GM18505 (cell line): ENCODE measurements around the gene SPON2.
A peak's percentile ranks its signal among the peaks of the same experiment; 100 is the strongest.

ENCODE experiments used
- ATAC-seq: cut with Tn5 transposase; IDR thresholded peaks from one replicate; pipeline ENCODE4 v1.9.1; 2021; ENCODE audit not compliant: unreplicated experiment
- POLR2A ChIP-seq: IDR thresholded peaks from 4 replicates; pipeline ENCODE4 v1.6.1; 2011; ENCODE audit warnings: borderline replicate concordance; ENCODE audit not compliant: insufficient read depth, insufficient read length; ENCODE audit errors: extremely low read depth

SPON2 gene

DNA sequence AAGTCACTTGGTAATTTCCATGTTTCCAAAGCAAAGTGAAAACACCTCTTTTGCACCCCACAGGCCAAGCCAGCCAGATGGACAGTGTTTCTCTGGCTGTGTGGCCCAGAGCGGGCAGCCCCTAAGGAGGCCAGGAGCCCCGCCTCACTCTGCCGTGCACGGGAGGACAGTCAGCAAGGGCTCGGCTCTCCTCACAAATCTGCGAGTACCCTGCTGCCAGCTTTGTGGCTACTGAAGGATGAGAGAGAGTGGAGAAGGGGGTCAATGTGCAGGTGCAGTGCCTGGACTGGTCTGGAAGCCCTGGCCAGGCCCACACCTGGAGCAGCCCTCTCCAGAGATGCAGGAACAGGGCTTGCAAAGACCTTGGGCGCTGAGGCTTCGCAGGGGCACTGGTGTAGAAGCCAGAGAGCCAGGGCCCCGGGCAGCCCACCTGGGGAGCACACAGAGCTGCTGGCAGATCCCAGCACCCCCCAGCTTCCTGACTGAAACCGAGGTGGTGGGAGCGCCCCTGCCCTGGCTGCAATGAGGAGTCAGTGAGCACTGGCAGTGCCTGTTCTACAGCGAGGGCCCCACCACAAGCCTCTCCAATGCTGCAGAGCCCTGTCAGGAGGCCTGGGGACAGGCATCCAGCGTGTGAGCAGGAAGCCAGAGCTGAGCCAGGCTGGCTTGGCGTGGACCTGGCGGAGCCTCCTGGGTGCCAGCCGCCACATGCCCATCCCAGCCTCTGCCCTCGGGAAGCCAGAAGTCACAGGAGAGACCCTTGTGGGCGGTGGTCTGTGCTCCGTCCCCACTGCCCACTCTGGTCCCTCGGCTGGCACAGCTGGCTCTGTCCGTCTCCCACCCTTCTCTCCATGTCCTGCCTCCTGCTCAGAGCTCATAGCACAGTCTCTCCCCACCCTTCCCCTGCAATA is 3.9 kb downstream of the SPON2 start:
- TF ChIP-seq POLR2A = no peak
- ATAC-seq = no peak

DNA sequence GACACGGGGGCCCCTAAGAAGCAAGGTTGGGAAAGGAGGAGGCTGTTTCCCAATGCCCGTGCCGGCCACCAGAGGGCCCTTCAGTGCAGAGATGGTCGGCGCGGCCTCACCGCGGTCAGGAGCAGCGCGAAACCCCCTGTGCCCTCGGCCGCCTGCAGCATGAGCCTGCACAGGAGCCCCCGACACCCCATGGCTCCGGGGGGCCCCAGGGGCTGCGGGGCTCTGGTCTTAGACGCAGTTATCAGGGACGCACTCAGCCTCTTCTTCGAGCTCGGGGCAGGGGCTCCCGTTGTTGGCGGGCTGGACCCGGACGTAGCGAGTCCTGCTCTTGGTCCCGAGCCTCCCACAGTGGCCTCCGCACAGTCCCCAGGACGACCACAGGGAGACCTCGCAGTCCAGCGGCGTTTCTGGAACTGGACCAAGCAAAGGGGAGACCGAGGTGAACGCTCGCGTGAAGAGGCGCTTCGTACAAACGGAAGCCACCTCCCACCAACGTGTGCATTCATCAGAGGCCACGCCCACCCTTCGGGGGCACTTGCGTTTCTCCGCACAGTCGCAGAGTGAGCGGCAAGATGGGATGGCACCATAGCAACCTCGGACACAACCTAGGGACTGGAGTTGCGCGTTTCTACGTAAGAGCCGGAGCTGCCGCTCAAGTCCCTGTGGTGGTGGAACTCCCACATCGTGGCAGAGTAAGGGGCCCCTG is 5.0 kb downstream of the SPON2 start:
- ATAC-seq = peak; percentile 61
- peak; percentile 63 for TF ChIP-seq POLR2A

DNA sequence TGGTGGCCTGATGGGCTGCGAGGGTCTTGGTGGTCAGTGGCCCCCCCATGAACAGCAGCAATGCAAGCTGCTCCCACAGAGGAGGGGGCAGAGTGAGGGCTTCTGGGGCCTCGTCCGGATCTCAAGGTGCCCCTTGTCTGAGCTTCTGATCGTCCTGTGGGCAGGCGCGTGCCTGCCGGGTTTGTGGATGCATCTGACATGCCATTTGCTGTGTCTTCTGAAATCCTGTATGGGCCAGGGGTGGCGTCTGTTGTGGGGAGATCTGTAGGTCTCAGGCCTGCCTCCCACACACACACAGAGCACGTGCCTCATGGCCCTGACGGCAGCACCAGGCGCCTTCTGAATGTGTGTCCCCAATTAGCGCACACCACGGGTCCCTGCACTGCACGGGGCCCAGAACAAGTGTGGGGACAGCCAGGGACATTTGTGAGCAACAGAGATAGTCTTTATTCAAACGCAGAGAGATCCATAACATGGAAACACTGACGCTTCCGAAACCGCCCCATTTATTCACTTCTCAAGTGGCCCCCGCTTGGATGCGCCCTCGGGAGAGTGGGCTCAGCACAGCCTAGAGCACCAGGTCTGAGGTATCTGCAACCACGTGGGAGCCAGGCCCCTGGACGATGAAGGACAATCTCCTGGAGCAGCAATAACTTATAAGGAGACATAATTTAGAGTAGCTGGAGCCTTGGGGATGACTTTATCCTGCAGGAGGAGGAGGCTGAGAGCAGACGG is 5.7 kb downstream of the SPON2 start:
- no peak for TF ChIP-seq POLR2A
- ATAC-seq = no peak

DNA sequence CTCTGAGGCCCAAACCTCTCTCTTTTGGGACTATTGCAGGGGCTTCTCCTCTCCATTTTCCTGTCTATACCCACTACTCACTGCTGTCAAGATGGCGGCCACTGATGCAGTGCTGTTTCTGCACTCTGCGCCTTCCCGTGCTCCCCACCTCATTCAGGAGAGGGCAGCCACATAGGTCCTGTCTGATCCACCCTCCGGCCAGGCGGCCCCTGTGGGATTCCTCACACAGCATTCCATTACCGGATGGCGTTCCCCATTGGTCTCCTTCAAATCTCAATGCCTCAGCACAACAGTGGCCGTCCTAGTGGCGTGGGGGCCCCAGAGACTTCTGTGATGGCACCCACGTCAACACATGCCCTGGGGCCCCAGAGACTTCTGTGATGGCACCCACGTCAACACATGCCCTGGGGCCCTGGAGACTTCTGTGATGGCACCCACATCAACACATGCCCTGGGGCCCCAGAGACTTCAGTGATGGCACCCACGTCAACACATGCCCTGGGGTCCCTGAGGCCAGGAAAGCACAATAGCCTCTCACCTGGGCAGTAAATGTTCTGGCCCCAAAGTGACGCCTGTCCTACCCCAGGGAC is 7.3 kb downstream of the SPON2 start:
- TF ChIP-seq POLR2A = no peak
- no peak for ATAC-seq

DNA sequence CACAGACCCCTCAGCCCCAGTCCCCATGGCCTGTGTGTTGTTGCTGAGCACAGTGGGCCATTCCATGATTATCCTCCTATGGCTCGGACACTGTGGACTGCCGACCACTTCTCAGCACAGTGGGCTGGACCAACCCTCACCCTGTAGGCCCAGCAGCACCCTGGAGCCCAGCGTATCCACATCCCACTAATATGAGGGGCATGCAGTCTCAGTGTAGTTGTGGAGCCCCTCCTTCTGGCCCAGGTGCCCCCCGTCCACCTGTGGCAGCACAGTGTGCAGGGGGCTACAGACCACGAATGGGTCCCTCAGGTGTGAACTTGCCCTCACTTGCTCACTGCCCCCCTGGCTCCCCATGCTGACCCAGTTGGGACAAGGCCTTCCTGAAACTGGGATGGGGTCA is 7.9 kb downstream of the SPON2 start:
- TF ChIP-seq POLR2A = no peak
- no peak for ATAC-seq

DNA sequence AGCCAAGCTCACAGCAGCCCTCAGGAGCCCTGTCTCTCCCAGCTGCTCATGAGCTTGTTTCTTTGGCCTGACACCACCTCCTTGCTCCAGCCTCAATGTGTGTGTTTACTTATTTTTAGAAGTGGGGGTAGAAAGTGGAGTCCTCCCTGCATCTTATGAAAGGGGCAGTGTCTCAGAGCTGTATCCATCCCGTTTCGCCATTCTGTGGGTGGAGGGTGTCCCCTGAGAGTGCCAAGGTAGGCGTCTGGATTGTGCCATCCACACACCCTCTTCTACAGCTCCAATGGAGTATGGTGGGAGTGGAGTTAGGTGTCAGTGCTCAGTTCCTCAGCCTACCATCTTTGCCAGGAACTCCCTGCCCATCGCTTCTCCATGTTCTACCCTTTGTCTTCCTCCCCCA is 8.3 kb downstream of the SPON2 start:
- TF ChIP-seq POLR2A = no peak
- ATAC-seq = no peak

DNA sequence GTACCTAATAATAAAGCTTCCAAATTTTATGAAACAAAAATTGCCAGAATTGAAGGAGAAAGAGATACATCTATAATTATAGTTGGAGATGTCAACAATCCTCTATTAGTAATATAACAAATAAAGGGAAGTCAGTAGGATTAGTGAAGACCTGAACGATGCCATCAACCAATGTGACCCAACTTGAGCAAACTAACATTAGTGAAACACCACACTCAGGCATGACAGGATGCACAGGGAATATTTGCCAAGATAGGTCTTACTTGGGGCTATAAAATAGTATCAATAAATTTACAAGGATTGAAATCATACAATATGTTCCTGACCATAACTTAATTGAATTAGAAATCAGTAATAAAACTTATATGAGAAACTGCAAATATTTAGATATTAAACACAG is 12.0 kb downstream of the SPON2 start:
- no peak for ATAC-seq
- no peak for TF ChIP-seq POLR2A

DNA sequence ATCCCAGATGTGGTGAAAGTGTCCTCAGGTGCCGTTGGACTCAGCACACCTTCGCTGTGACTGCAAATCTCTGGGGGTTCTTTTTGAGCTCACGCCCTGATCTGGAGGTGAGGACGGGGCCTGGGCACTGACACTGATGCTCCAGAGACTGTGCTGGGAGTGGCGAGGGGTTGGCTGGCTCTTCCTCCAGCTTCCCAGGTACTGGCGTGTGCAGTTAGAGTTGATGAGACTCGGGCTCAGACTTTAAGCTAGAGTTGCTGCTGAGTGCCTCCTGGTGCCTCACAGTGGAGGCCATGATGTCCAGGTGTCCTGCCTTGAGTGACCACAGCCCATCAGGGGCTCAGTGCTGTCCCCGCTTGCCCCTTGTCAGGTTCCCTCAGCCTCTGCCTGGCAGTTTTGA is 16.3 kb downstream of the SPON2 start:
- ATAC-seq = no peak
- TF ChIP-seq POLR2A = no peak

DNA sequence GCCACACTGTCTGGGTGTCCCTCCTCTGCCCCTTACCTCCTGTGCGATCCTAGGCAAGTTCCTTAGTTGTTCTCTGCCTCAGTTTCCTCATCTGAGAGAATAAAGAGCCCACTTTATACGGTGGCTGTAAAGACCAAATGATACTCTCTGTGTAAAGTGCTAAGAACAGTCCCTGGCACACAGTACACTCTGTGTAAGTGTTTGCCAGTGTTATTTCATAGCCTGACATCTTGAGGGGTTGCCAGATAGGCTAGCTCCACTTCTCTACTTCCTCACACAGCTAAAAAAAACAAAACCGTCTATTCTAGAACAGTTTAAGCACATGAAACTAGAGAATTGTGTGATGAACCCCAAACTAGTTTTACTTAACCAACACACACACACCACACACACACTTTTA is 17.1 kb downstream of the SPON2 start:
- TF ChIP-seq POLR2A = no peak

DNA sequence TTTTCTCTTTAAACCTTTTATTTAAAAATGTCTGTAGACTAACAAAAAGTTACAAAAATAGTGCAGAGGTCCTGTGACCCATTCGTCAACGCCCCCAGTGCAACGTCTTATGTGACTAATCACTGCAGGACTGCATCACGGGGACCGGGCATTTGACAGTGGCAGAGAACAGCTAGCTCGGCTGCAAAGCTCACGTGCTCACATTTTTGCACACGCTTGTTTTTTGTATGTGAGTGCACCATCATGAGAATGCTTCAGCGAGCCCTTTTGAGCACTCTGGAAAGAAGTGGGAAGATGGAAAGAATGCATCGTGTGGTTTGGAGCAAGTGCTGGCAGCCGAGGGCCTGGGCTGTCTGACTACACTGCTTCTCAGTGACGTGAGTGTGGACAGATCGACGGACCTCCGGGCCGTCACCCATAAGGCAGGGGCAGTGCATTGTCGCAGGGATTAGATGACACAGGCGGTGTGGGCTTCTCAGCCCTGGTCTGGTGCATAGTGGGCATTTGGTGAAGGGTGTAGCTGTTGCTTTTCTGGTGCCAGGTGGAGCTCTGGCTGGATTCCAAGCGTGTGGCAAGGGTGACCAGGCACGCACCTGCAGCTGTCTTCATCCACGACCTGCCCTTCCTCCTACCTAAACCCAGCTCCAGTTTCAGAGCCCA is 17.7 kb downstream of the SPON2 start:
- no peak for TF ChIP-seq POLR2A
- ATAC-seq = no peak

More for the DNA sequence above, 17.1 kb downstream of the SPON2 start:
- no peak for ATAC-seq

DNA sequence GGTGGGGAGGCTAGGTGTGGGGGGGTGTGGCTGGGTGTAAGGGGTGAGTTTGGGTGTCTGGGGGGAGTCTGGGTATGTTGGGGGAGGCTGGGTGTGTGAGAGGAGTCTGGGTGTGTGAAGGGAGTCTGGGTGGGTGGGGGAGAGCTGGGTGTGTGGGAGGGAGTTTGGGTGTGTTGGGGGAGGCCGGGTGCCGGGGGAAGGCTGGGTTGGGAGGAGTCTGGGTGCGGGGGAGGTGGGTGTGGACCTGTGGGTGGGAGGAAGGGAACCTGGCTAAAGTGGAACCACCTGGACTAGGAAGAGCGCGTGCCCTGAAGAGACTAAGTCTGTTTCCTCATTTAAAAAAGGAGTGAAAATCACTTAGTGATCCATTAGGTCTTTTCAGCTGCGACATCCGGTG is 18.3 kb downstream of the SPON2 start:
- ATAC-seq = no peak
- TF ChIP-seq POLR2A = no peak

DNA sequence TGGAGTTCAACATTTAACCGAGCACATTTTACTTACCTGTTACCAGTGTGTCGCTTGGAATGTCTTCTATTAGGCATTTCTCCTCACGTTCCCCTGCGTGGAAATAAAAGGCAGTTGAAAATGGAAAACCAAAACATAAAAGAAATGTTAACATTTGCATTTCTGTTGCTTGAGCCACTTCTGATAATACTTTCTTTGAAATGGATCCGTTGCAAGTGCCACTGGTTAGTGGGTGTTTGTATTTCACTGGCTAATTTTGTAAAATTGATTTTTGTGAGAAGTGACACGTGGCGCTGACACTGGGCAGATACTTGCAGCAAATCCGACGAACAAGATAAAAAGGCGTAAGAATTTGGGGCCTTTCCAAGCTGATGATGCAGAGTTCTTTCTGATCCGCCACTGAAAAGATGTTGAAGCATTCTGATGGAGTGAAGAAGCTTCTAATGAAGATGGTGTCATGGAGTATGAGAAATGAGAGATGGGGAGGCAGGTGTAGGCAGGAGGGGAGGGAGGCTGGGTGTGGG is 18.8 kb downstream of the SPON2 start:
- no peak for ATAC-seq

More for the DNA sequence above, 18.8 kb downstream of the SPON2 start:
- TF ChIP-seq POLR2A = no peak
